ENCODE data around the gene ERAS.
A peak's percentile ranks its signal among the peaks of the same experiment; 100 is the strongest.

Gene ERAS

DNA sequence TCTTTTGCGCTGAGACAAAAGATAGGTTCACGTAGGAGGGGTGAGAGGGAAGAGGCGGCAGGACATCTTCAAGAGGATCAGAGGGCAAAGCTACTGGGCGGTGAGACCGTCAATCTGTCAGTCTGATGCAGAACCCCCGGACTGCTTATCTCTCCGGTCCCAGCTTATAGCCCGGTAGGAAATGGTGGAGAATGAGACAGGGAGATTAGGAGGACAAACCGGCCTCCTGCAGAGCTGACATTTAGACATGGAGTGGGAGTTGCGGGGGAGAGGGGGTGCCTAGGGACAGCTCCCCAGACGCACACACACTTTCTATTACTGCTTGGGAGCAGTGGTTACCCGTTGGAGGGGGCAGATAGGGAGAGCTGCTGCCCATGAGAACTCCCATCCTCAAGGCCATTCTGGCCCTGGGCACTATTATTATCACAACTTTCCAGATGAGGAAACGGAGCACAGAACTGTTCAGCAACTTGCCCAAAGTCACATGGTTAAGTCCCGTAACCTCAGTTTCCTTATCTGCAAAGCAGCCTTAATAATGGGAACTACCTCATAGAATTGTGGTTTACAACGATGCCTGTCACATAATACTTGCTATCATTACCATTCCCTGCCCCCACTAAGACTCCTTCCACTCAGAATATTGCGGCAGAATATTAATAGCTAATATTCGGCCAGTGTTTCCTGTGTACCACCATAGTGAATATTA, 25.6 kb upstream of the ERAS start:
- H3K27me3 ChIP-seq (replicated peaks; ENCODE audit: control insufficient read depth, insufficient read depth, low read length), result no peaks in the 10 kb centered on the region
- DNase-seq (ENCODE audit: extremely low read depth, insufficient read length), result no peak
- H3K36me3 ChIP-seq (ENCODE audit: control insufficient read depth, insufficient read depth, low read length), result no peaks in the 10 kb centered on the region; the same call in 1 of the 2 replicates
- TF ChIP-seq, protein P1, sequence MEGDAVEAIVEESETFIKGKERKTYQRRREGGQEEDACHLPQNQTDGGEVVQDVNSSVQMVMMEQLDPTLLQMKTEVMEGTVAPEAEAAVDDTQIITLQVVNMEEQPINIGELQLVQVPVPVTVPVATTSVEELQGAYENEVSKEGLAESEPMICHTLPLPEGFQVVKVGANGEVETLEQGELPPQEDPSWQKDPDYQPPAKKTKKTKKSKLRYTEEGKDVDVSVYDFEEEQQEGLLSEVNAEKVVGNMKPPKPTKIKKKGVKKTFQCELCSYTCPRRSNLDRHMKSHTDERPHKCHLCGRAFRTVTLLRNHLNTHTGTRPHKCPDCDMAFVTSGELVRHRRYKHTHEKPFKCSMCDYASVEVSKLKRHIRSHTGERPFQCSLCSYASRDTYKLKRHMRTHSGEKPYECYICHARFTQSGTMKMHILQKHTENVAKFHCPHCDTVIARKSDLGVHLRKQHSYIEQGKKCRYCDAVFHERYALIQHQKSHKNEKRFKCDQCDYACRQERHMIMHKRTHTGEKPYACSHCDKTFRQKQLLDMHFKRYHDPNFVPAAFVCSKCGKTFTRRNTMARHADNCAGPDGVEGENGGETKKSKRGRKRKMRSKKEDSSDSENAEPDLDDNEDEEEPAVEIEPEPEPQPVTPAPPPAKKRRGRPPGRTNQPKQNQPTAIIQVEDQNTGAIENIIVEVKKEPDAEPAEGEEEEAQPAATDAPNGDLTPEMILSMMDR (IDR thresholded peaks at IDR 0.05; ENCODE audit: insufficient read depth, low read length, poor library complexity, severe bottlenecking), result no peak
- H3K4me3 ChIP-seq (replicated peaks; ENCODE audit: low read depth, low read length), result peak overlapping the region; percentile 74

DNA sequence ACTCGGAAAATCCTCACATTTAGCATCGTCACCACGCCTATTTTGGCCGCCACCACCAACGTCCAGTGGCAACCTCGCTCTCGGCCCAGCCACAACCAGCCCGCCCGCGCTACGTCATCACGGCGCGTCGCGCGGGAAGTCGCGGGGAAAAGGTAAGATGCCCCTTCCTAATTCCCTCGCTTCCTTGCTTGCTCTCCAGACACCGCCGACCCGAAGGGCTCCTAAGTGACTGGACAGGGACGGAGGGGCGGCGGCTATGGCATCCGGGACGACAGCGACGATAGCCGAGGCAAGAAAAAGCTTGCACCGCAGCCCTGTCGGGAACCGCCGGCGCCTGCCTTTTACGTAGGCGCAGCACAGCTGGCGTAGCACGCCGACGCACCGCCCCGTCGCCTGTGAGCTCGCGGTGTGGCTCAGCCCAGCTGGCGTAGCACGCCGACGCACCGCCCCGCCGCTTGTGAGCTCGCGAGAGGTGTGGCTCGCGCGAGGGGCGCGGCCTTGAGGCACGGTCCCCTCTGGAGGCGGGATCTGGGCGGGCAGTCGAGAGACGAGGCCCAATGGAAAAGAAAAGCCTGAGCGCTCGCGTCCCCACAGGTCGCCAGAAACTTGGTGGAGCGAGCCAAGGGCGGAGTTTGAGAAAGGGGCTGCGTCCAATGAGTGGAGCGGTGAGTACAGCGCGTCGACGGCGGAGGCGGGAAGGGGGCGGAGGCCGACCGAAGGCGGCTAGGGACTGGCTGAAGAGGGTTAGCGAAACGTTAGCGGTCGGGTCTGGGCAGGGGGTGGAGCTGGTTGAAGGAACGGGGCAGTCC, 24.8 kb upstream of the ERAS start, which contains the start of gene HDAC6:
HDAC6 (plus strand) TSS at position 788 of the 809 bp plus-strand sequence. CDS start 626 bp downstream, outside the sequence.
- no peaks in the 10 kb centered on the region; the same call in 1 of the 2 replicates for H3K36me3 ChIP-seq (ENCODE audit: control insufficient read depth, insufficient read depth, low read length)
- H3K27me3 ChIP-seq (replicated peaks; ENCODE audit: control insufficient read depth, insufficient read depth, low read length), result no peaks in the 10 kb centered on the region
- TF ChIP-seq, protein P1 (IDR thresholded peaks at IDR 0.05; ENCODE audit: insufficient read depth, low read length, poor library complexity, severe bottlenecking), result no peak
- DNase-seq (ENCODE audit: extremely low read depth, insufficient read length), result peak; percentile 98
- H3K4me3 ChIP-seq (replicated peaks; ENCODE audit: low read depth, low read length), result peak within 1 kb of the TSS; percentile 74

DNA sequence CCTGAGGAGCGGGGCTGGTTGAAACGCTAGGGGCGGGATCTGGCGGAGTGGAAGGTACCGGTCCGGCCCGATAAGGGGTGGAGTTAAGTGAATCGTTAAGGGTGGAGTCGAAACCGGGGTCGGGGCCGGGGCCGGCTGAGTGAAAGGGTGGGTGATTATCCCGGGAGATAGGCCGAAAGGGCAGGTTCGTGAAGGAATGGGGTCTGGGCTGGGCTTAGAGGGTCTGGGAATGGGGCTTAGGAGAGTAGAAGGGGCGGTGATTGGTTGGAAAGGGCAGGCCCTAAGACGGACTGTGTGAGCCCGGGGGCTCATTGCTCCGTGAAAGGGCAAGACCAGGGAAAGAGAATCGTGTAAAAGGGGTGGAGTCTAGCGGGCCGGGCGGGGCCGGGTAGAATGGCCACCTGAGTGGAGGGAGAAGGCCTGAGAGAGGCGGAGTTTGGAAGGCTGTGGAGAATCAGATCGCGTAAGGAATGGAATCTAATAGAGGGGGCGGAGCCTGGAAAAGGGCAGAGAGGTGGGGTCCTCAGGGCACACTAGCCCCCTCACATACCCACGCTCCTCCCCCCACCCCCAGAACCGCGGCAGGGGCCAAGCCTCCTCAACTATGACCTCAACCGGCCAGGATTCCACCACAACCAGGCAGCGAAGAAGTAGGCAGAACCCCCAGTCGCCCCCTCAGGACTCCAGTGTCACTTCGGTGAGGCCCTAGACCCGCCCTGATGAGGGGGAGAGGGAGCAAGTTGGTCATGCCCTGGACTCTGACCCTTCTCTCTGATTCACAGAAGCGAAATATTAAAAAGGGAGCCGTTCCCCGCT, 24.0 kb upstream of the ERAS start:
- peak; percentile 84 for DNase-seq (ENCODE audit: extremely low read depth, insufficient read length)
- Histone ChIP-seq H3K36me3 (ENCODE audit: control insufficient read depth, insufficient read depth, low read length) (no peaks in the 10 kb centered on the region; the same call in 1 of the 2 replicates), H3K27me3 (replicated peaks; ENCODE audit: control insufficient read depth, insufficient read depth, low read length) (no peaks in the 10 kb centered on the region), H3K4me3 (replicated peaks; ENCODE audit: low read depth, low read length) (peak overlapping the region; percentile 63)
- TF ChIP-seq, protein P1 (IDR thresholded peaks at IDR 0.05; ENCODE audit: insufficient read depth, low read length, poor library complexity, severe bottlenecking), result no peak

DNA sequence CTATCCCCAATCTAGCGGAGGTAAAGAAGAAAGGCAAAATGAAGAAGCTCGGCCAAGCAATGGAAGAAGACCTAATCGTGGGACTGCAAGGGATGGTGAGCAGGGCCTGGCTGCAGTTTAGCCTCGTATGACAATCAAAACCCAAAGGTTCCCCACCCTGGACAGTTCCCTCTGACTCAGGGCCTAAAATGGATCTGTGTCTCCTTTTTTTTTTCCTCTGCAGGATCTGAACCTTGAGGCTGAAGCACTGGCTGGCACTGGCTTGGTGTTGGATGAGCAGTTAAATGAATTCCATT, 23.5 kb upstream of the ERAS start:
- H3K27me3 ChIP-seq (replicated peaks; ENCODE audit: control insufficient read depth, insufficient read depth, low read length), result no peaks in the 10 kb centered on the region
- TF ChIP-seq, protein P1 (IDR thresholded peaks at IDR 0.05; ENCODE audit: insufficient read depth, low read length, poor library complexity, severe bottlenecking), result no peak

DNA sequence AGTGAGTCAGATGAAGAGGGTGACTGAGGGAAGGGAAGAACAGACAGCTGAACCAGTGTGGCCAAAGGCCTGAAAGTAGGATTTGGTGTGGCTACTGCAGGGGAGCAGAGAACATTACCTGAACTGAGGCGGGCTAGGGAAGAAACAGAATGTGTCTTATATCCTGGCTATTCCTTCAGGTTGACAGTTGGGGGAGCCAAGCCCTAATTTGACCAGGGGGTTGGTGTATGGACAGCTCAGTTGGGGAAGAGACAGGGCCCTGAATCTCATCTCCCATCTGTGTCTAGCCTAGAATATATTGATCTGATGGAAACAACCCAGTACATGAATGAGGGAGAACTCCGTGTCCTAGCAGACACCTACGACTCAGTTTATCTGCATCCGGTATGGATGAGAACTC, 20.2 kb upstream of the ERAS start:
- peaks cover 3% of the 10 kb centered on the region; the same call in 1 of the 2 replicates for H3K36me3 ChIP-seq (ENCODE audit: control insufficient read depth, insufficient read depth, low read length)
- TF ChIP-seq, protein P1 (IDR thresholded peaks at IDR 0.05; ENCODE audit: insufficient read depth, low read length, poor library complexity, severe bottlenecking), result no peak
- DNase-seq (ENCODE audit: extremely low read depth, insufficient read length), result no peak
- H3K4me3 ChIP-seq (replicated peaks; ENCODE audit: low read depth, low read length), result no peak overlapping the region
- H3K27me3 ChIP-seq (replicated peaks; ENCODE audit: control insufficient read depth, insufficient read depth, low read length), result no peaks in the 10 kb centered on the region

More for the DNA sequence above, 23.5 kb upstream of the ERAS start:
- no peaks in the 10 kb centered on the region; the same call in 1 of the 2 replicates for H3K36me3 ChIP-seq (ENCODE audit: control insufficient read depth, insufficient read depth, low read length)
- peak overlapping the region; percentile 63 for H3K4me3 ChIP-seq (replicated peaks; ENCODE audit: low read depth, low read length)
- DNase-seq (ENCODE audit: extremely low read depth, insufficient read length), result no peak
